ENCODE measurements around the gene FAM181A. TPM values are rescaled to one million over a fixed set of nuclear protein-coding genes. Genes with fewer than 3 reads are reported as not detected.
A peak's percentile ranks its signal among the peaks of the same experiment; 100 is the strongest.

Gene FAM181A
- total RNA-seq, 1 donor from 2014 or later, result not detected

GRCh38 chr14:93961620-93962019 is 34.5 kb downstream of the FAM181A start:
- no peak for DNase-seq (ENCODE audit: low read depth in 2 of 2)

DNA sequence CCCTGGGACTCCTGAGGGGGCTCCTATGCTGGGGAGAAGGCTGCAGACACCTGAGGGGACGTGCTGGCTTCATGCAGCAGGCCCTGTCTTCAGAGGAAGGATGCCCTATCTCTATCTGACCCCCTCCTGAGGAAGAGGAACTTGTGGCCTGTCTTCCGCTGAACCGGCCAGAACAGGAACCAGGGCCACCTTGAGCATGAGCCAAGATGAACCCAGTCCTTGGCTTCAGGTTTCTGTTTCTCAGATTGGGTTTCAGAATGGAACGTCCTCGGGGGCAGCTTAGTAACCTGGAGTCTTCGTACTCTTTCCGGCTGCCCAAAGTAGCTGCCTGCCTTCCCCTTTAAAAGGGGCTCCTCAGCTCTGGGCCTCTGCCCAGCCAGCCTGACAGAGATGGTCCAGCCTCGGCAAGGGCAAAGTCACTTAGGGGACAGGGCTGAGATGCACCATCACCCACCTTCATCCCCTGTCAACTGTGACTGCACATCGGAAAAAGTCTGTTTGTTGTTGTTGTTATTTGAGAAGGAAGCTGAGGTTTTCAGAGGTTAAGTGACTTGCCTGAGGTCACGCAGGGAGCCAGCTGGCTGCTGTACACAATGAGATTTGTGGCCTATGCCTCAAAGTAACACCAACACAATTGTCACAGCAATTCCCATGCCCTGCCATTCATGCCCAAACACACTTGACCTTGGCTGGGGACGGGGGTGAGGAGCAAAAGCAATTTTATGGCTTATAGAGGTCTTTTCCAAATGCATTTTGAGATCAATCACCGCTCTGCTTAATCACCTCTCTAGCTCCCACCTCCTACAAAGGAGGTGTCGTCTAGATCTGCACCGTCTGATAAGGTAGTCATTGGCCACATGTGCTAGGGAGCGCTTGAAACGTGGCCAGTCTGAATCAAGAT is 35.8 kb downstream of the FAM181A start:
- DNase-seq (ENCODE audit: low read depth in 2 of 2), result peak in 1 of 2 donors; percentile 57

DNA sequence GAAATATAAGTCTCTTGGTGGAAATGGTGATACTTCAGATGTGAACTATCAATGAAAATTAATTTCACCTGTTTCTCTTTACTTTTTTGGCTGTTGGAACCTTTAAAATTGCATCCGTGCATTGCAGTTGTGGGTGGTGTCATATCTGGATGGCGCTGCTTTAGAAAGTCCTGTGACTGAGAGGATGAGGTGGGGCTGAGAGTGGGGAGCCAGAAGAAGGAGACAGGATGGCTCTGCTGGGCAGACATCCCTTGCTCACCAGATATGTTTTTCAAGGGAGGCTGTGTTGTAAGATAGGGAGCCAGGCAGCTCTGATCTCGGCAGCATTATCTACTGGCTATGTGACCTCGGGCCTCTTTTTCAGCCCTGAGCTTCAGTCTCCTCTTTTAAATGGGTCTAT is 36.5 kb downstream of the FAM181A start:
- no peak for DNase-seq (ENCODE audit: low read depth in 2 of 2)

GRCh38 chr14:93964281-93964680 is 37.1 kb downstream of the FAM181A start:
- DNase-seq (ENCODE audit: low read depth in 2 of 2), result no peak

- DNase-seq (ENCODE audit: low read depth in 2 of 2), result no peak
Observed at GRCh38 chr14:93964820-93965286, 37.7 kb downstream of the FAM181A start.

- DNase-seq (ENCODE audit: low read depth in 2 of 2), result peak in 1 of 2 donors; percentile 36
Observed at GRCh38 chr14:93965287-93965821, 38.2 kb downstream of the FAM181A start.

DNA sequence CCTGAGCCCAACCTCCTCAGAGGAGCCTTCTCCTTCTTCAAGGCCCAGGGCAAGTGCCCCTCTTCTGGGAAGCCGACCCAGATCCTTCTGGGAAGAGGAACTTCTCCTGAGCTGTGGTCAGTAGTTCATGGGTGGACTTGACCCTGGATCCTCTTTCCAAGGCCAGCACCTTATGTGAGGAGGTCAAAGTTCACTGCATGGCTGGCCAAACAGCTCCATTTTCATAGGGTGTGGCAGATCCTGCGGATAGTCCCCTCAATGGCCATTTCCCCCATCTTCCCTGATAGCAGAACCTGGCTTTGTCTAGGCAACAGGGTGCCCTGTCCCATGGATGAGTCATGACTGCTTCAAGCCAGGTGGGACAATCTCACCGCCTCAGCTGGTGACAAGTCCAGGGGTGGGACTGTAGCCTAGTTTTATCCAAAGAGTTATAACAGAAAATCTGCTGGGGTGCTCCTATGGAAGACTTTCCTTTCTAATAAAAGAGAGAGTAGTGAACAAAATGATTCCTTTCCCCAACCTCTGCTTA is 38.9 kb downstream of the FAM181A start:
- no peak for DNase-seq (ENCODE audit: low read depth in 2 of 2)

DNA sequence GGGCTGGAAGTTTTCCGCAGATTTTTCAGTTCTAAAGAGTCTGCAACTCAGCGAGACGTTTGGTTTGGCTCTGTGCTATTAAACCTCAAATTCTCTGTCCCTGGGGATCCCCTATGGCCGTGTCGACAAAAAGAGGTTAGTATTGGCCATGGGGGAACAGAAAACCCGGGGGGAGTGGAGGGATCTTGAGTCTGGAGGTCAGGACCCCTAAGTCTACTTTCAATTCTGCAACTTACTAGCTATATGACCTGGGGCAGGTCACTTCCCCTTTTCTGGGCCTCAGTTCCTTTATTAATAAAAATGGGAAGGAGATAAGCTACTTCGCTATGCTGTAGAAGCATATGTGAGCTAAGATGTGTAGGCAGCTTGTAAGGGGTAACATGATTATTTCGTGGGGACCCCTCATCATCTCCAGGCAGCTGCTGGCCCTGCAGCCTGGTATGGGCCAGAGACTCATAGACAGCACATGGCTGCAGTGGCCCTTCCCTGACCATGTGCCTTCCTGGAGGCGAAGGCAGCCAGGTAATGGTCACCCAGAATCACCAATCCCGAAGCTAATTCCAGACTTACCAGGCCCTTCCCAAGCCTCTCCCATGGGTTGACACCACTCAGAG is 40.6 kb downstream of the FAM181A start:
- no peak for DNase-seq (ENCODE audit: low read depth in 2 of 2)

DNA sequence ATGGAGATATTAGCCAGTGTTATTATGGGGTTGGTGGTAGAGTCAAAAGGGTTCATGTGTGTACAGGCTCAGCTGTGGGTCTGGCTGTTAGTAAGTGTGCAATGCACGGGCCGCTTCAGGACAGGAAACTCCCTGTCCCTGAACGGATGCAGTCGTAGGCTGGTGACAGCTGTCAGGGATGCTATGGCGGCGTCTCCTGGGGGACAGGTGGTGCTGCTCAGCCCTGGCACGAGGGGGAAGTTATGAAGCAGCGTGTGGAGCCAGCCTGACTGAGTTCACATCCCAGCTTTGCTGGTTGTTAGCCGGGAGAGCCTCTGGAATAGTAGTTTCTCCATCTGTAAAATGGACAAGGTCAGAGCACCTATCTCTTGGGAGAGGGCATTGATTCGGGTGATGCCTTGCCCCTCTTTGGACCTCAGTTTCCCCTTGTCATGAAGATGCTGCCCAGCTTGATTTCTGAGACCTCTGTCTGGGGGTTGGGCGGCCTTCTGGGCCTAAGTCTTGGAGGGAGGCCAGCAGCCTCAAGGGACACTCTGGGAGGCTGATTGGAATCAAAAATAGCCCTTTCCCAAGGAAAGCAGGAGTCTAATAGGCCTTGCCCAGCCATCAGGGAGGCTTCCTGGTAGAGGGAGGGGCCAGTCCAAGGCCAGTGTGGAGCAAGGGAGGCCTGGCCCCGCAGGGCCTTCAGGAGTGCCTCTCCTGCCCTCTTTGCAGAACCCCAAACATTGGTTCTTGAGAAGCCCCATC is 42.1 kb downstream of the FAM181A start:
- DNase-seq (ENCODE audit: low read depth in 2 of 2), result no peak

DNA sequence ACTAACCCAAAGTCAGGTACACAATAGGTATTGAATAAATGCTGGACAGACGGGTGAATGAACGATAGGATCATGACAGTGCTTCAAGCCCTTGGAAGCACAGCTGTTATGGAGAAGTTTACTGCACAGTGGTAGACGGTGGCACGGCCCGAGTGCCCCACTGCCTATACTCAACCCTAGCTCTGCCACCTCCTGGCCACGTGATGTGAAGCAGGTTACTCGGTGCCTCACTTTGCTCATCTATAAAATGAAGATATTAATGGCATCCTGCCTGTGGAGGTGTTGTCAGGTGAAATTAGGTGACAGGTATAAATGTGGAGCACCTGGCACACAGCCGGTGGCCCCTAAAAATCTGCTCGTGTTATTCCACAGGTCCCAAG is 43.4 kb downstream of the FAM181A start:
- DNase-seq (ENCODE audit: low read depth in 2 of 2), result peak; percentile 28 to 29

- DNase-seq (ENCODE audit: low read depth in 2 of 2), result peak in 1 of 2 donors; percentile 35
Observed at GRCh38 chr14:93970965-93971634, 44.0 kb downstream of the FAM181A start.

GRCh38 chr14:93971635-93972027 is 44.5 kb downstream of the FAM181A start:
- no peak for DNase-seq (ENCODE audit: low read depth in 2 of 2)

DNA sequence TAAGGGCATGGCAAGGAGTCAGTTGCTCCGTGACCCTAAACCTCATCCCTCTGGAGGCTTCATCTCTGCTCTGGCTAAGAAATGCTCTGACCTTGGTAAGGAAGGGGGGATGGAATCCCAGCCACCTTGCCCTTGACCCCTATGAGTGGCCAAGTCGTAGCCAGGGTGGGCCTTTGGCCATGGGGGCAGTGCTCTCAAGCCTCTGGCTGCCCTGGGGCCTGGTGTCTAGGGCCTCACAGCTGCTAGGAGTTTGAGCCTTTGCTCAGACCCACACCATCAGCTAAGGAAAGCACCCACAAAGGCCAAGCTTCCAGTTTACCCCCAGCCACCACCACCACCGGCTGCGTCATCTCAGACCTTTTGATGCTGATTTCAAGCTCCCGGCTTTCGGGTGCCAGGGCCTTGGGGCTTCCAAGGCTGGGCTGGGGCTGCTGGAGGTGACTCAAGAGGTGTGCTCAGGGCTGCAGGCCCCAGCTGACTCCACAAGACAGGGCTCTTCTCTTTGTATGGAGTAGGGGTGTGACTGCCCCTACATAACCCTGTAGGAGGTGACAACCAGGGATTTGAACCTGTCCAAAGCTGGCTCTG is 45.6 kb downstream of the FAM181A start:
- DNase-seq (ENCODE audit: low read depth in 2 of 2), result no peak

DNA sequence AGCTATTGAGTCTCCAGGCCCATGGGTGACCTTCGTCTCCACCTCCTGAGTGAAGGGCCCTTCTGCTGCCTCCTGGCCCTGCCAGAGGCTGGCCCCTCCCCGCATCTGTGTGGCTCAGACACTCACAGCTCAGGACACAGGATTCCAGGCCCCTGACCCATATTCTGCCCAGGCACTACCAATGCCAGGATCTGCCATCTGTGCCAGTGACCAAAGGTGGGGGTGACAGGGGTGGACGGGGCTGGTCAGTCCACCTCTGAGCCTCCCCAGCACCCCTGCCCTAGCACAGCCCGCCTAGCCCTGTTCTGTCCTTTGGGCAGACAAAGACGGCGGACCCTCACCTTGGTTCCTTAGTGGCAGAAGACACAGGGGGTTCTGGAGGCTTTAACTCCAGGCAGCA is 46.5 kb downstream of the FAM181A start:
- DNase-seq (ENCODE audit: low read depth in 2 of 2), result no peak

GRCh38 chr14:93974299-93974698 is 47.2 kb downstream of the FAM181A start:
- no peak for DNase-seq (ENCODE audit: low read depth in 2 of 2)

GRCh38 chr14:93974833-93975232 is 47.7 kb downstream of the FAM181A start:
- DNase-seq (ENCODE audit: low read depth in 2 of 2), result no peak

DNA sequence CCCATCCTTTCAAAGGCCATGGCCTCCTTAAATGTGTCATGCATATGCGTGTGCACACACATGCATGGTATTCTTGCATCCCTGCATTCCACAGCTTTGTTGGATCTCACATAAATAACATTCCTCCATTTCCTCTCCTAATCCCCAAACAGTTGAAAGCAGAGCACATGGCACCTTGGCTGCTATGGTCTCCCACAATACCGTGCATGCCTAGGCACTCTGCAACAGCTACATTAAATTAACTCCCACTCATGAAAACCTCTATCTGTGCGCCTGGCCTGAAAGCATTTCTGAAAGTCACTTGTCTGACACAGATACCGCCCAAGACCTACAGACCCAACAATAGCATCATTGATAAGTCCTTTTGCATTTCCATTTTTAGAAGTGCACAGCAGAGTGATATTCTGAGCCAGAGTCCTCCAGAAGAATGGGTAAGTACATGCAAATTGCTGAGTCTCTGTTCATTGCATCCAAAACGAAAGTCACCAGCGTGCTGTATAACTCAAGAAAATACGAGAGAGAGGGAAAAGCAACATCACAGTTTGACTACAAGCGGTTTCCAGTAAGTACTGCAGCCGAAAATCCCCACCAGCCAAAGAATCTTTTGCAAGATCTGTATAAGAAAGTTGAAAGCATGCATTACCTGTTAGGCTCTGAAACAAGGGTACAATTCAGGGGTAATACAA is 48.8 kb downstream of the FAM181A start:
- no peak for DNase-seq (ENCODE audit: low read depth in 2 of 2)

- DNase-seq (ENCODE audit: low read depth in 2 of 2), result no peak
Observed at GRCh38 chr14:93976477-93977057, 49.4 kb downstream of the FAM181A start, which contains the start of gene ASB2. Gene ASB2 (minus strand): TSS chr14:93976570. CDS start chr14:93964539, 12,031 bp downstream.

DNA sequence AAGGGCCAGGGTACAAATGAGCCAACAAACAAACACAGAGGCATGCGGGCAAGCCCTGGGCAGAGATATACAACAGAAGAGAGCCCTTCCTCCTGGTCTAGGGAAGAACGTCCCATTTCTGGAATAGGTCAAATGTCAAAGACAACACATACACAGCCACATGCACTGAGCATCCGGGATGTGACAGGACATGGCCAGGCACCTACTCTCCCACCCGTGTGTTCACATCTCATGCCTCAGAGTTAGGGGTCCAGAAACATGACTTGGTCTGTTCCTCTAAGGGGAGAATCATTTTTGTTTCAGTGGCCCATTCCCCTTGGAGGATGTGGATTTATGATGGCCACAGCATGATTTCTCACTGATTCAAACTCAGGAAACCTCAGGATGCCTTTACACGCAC is 50.0 kb downstream of the FAM181A start:
- no peak for DNase-seq (ENCODE audit: low read depth in 2 of 2)
